Uterus (tissue), 2 donors: ENCODE data around the gene LCE5A.

Experiments used
- POLR2A ChIP-seq, 2 donors: fragments of 450-650 bp; IDR thresholded peaks; one replicate each; pipeline ENCODE4 v1.6.1; 2016; ENCODE audit warnings: antibody characterized with exemption in 2 of 2, mild to moderate bottlenecking in 1 of 2, moderate library complexity in 1 of 2
- TF ChIP-seq, protein P1 (sequence below), 4 experiments: fragments of 200-600 bp in 2 of 4; fragments of 450-650 bp in 2 of 4; sonication (generic) in 2 of 4; IDR thresholded peaks; one replicate each; pipeline ENCODE4 v1.5.1; 2016 to 2019; ENCODE audit warnings: antibody characterized with exemption in 4 of 4, mild to moderate bottlenecking in 2 of 4, moderate library complexity in 1 of 4

DNA sequence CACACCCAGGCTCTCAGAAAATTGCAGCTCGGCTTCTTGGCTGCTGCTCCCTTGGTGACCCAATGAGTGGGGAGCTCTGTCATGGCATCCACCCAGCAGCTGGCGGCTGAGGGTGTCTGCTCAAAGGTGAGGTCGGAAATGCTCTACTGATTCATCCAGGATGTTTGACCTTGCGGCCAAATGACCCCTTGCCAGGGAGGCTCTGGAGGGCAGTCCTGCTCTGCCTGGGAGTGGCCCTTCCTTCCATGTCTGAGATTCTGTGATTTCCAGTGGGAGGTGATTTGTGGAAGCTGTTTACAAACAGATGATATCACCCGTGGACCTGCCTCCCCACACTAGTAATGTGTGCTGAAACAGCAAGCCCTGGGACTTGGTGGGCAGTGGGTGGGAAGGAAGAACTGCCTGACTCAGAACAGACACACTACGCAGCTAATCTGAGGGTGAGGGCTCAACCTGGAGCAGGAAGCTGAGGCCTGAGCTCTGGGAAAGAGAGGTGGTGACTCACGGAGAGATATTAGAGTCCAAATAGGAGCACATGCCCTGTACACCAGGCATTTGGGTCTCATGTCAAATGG lies 6.7 kb downstream of the LCE5A start:
- TF ChIP-seq, protein P1, sequence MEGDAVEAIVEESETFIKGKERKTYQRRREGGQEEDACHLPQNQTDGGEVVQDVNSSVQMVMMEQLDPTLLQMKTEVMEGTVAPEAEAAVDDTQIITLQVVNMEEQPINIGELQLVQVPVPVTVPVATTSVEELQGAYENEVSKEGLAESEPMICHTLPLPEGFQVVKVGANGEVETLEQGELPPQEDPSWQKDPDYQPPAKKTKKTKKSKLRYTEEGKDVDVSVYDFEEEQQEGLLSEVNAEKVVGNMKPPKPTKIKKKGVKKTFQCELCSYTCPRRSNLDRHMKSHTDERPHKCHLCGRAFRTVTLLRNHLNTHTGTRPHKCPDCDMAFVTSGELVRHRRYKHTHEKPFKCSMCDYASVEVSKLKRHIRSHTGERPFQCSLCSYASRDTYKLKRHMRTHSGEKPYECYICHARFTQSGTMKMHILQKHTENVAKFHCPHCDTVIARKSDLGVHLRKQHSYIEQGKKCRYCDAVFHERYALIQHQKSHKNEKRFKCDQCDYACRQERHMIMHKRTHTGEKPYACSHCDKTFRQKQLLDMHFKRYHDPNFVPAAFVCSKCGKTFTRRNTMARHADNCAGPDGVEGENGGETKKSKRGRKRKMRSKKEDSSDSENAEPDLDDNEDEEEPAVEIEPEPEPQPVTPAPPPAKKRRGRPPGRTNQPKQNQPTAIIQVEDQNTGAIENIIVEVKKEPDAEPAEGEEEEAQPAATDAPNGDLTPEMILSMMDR (IDR thresholded peaks at IDR 0.05): no peak
- TF ChIP-seq POLR2A (IDR thresholded peaks at IDR 0.05): no peak
